C4-2B (cell line): ENCODE data around the gene UGT1A4.

ENCODE experiments used
- H3K27ac ChIP-seq: fragments of 450-650 bp; 2 replicates; pipeline ENCODE4 v1.5.1; 2017
- ZFX ChIP-seq: fragments of 450-650 bp; IDR thresholded peaks from 2 replicates; pipeline ENCODE4 v1.6.1; 2017
- TF ChIP-seq, protein P1 (sequence below): fragments of 450-650 bp; conservative IDR thresholded peaks from 2 replicates; pipeline ENCODE4 v1.5.1; 2017; ENCODE audit warnings: mild to moderate bottlenecking

Gene UGT1A4

DNA sequence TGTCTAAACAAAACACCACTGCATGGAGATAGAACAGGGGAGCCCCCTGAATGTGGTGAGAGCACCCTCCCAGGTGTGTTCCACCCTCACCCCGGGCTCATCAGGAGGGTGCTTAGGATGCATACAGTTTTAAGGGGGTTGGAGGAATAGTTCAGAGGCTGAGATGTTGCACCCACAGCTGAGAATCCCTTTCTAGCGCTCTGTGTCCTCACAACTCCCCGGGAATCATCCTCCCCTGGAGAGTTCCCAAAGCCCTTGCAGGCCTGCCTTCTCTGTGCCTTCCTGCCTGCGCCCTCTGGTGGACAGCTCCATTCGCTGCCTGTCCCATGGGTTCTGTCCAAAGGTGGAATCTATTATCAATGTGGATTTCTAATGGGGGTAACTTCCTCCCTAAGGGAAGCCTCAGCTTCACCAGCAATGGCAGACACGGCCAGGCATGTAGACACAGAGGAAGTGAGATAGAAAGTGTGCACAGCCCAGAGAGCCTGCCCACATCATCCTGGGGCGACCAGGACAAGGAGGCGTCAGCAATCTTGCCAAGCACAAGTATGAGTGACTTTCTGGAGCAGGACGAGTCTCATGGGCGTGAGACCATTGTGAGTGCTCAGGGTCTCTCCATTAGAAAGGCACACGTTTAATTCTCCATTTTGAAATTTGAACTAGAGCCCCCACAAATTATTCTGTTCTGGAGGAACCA lies 7.1 kb upstream of the UGT1A4 start:
- TF ChIP-seq, protein P1, sequence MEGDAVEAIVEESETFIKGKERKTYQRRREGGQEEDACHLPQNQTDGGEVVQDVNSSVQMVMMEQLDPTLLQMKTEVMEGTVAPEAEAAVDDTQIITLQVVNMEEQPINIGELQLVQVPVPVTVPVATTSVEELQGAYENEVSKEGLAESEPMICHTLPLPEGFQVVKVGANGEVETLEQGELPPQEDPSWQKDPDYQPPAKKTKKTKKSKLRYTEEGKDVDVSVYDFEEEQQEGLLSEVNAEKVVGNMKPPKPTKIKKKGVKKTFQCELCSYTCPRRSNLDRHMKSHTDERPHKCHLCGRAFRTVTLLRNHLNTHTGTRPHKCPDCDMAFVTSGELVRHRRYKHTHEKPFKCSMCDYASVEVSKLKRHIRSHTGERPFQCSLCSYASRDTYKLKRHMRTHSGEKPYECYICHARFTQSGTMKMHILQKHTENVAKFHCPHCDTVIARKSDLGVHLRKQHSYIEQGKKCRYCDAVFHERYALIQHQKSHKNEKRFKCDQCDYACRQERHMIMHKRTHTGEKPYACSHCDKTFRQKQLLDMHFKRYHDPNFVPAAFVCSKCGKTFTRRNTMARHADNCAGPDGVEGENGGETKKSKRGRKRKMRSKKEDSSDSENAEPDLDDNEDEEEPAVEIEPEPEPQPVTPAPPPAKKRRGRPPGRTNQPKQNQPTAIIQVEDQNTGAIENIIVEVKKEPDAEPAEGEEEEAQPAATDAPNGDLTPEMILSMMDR: peak; percentile 91
- TF ChIP-seq ZFX: no peak
- peak overlapping the region; percentile 47 for H3K27ac ChIP-seq

DNA sequence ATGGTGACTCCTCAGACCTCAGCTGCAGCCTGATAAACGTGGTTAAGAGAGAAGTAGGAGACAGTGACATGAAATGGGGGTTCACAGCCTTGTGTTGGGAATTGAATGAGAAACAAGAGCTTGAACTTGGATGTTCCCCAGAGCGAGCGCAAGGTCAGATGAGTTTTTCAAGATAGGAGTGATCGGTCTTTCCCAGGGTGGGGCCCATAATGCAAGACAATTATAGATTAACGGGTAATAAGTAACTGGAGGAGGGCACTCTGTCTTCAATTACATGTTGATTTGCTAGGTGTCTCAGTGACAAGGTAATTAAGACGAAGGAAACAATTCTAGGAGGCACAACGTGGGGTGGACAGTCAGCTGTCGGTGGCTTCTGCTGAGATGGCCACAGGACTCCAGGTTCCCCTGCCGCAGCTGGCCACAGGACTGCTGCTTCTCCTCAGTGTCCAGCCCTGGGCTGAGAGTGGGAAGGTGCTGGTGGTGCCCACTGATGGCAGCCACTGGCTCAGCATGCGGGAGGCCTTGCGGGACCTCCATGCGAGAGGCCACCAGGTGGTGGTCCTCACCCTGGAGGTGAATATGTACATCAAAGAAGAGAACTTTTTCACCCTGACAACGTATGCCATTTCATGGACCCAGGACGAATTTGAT lies 5.8 kb upstream of the UGT1A4 start, which contains the start of gene UGT1A5:
Gene UGT1A5, plus strand, starts transcription at position 297 of the 651 bp plus-strand sequence. Its CDS starts 85 bp downstream, at position 382.
- peak within 1 kb of the TSS; percentile 47; the same call in 1 of the 2 replicates for H3K27ac ChIP-seq
- TF ChIP-seq, protein P1: no peak
- no peak for TF ChIP-seq ZFX

DNA sequence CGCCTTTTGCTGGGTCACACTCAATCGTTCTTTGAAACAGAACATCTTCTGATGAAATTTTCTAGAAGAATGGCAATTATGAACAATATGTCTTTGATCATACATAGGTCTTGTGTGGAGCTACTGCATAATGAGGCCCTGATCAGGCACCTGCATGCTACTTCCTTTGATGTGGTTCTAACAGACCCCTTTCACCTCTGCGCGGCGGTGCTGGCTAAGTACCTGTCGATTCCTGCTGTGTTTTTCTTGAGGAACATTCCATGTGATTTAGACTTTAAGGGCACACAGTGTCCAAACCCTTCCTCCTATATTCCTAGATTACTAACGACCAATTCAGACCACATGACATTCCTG lies 5.3 kb upstream of the UGT1A4 start:
- TF ChIP-seq, protein P1: no peak
- TF ChIP-seq ZFX: no peak
- no peak overlapping the region for H3K27ac ChIP-seq

DNA sequence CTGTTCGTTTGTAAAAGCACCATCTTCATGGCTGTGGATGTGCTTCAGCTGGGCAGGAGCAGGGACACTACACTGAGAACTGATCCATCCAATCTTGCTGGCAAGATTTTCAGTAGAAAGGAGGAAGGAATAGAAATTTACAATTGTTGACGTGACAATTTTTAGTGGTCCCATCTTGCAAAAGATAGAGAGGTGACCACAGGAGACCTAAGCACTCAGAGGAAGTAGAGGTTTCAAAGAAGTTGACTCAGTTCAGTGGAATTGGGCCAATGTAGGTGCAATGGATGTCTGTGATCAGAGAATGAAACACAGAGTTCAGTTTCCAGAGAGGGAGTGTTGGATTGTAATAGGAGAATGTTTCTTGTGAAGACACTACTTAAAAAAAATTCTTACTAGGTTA lies 4.4 kb upstream of the UGT1A4 start:
- TF ChIP-seq, protein P1: no peak
- TF ChIP-seq ZFX: no peak
- H3K27ac ChIP-seq: no peak overlapping the region

DNA sequence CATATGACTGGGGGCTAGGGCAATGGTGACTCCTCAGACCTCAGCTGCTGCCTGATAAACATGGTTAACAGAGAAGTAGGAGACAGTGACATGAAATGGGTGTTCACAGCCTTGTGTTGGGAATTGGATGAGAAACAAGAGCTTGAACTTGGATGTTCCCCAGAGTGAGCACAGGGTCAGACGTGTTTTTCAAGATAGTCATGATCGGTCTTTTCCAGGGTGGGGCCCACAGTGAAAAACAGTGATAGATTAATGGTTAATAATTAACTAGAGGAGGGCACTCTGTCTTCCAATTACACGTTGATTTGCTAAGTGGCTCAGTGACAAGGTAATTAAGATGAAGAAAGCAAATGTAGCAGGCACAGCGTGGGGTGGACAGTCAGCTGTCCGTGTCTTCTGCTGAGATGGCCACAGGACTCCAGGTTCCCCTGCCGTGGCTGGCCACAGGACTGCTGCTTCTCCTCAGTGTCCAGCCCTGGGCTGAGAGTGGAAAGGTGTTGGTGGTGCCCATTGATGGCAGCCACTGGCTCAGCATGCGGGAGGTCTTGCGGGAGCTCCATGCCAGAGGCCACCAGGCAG lies 10.3 kb downstream of the UGT1A4 start, which contains the start of gene UGT1A3:
Gene UGT1A3, plus strand, starts transcription at position 320 of the 579 bp plus-strand sequence. Its CDS starts 85 bp downstream, at position 405.
- H3K27ac ChIP-seq: no peak within 1 kb of the TSS
- no peak for TF ChIP-seq ZFX
- TF ChIP-seq, protein P1: no peak

DNA sequence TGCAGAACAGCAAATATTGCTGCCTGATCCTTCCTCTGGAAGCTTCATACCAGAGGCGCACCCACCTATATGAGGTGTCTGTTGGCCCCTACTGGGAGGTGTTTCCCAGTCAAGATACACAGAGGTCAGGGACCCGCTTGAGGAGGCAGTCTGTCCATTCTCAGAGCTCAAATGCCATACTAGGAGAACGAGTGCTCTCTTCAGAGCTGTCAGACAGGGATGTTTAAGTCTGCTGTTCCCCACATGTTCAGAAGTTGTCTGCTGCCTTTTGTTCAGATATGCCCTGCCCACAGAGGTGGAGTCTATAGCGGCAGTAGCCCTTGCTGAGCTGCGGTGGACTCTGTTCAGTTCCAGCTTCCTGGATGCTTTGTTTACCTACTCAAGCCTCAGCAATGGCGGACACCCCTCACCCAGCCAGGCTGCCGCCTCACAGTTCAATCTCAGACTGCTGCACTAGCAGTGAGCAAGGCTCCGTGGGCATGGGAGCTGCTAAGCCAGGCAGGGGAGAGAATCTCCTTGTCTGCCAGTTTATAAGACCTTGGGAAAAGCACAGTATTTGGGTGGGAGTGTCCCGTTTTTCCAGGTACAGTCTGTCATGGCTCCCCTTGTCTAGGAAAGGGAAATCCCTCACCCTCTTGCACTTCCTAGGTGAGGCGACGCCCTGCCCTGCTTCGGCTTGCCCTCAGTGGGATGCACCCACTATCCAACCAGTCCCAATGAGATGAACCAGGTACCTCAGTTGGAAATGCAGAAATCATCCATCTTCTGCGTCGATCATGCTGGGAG lies 18.5 kb downstream of the UGT1A4 start:
- H3K27ac ChIP-seq: peak overlapping the region; percentile 2; the same call in 1 of the 2 replicates

DNA sequence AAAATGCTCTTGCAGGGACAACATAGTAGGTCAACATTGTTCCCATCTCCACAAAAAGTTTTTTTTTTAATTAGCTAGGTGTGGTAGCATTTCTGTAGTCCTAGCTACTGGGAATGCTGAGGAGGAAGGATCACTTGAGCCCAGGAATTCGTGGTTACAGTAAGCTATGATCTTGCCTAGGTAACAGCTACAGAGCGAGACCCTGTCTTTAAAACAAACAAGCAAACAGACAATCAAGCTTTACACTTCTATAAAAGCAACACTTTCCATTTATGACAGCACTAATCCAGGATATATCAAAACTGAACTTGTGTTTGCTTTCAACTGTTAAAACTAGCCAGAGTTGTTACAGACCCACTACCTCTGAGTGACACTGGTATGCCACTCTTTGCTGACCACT lies 22.3 kb downstream of the UGT1A4 start:
- no peak overlapping the region for H3K27ac ChIP-seq
- TF ChIP-seq, protein P1: no peak
- TF ChIP-seq ZFX: no peak
